ENCODE data around the gene NR2C2. TPM values are rescaled to one million over a fixed set of nuclear protein-coding genes. Genes with fewer than 3 reads are reported as not detected.
A peak's percentile ranks its signal among the peaks of the same experiment; 100 is the strongest.

The NR2C2 gene
- total RNA-seq, 1 donor from 2014 or later = 56.6 TPM

- DNase-seq (ENCODE audit: low spot score) = peak; percentile 98
- peak; percentile 99 for ATAC-seq
- intact Hi-C loops (cut with DNase I) = no loop called here
Observed at GRCh38 chr3:14947886-14948608, 664 bp downstream of the NR2C2 start.

GRCh38 chr3:14948609-14949038 is 1.2 kb downstream of the NR2C2 start:
- ATAC-seq (no peak), DNase-seq (ENCODE audit: low spot score) (no peak)
- intact Hi-C loops (cut with DNase I) = no loop called here

- ATAC-seq (no peak), DNase-seq (ENCODE audit: low spot score) (no peak)
- intact Hi-C loops (cut with DNase I) = no loop called here
Observed at GRCh38 chr3:14949126-14949525, 1.7 kb downstream of the NR2C2 start.

GRCh38 chr3:14950274-14950673 is 2.9 kb downstream of the NR2C2 start:
- ATAC-seq = no peak
- no peak for DNase-seq (ENCODE audit: low spot score)
- intact Hi-C loops (cut with DNase I) = no loop called here

DNA sequence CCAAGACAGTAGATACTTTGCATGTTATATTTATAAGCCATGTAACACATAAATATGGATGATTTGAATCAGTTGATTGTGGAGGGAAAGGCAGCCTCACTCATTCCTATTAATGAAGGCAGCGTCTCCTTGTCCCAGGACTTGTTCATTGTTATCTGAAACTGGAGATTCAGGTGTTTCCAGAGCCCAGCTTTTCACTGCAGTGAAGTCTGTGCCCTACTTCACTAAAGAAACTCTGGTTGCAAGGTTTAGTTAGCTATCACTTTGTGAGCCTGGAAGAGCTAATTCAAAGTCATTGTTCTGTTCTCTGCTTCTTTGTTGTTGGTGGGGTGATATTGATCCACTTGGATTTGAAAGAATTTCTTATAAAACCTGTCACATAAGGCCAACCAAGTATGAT is 9.8 kb downstream of the NR2C2 start:
- intact Hi-C loops (cut with DNase I) = no loop called here
- DNase-seq (ENCODE audit: low spot score) = no peak
- ATAC-seq = no peak

- intact Hi-C loops (cut with DNase I) = no loop called here
- ATAC-seq (no peak), DNase-seq (ENCODE audit: low spot score) (no peak)
Observed at GRCh38 chr3:14957925-14958324, 10.5 kb downstream of the NR2C2 start.

- intact Hi-C loops (cut with DNase I) = no loop called here
- DNase-seq (ENCODE audit: low spot score) (no peak), ATAC-seq (no peak)
Observed at GRCh38 chr3:14959359-14959943, 12.1 kb downstream of the NR2C2 start.

DNA sequence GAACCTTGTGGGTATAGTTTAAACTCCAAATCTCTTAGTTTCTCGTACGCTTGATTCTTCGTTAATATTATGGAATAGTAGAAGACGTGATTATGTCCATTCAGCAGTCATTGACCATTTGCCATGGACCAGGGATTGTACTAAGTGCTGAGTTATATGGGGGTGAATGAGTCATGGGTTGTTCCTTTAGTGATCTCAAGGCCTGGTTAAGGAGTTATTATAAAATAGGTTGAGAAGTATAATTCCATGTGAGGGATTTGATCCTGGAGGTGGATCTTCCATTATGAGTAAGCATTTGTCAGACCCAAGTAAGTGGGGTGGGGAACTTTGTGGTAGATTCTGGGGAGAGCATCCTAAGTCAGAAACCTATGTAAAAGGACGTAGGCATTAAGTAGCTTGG is 15.4 kb downstream of the NR2C2 start:
- intact Hi-C loops (cut with DNase I) = loop anchor here (5.0 kb wide), 1 partner anchor 1355 kb away; no protein-coding TSS in a partner anchor
- DNase-seq (ENCODE audit: low spot score) = no peak
- ATAC-seq = no peak

DNA sequence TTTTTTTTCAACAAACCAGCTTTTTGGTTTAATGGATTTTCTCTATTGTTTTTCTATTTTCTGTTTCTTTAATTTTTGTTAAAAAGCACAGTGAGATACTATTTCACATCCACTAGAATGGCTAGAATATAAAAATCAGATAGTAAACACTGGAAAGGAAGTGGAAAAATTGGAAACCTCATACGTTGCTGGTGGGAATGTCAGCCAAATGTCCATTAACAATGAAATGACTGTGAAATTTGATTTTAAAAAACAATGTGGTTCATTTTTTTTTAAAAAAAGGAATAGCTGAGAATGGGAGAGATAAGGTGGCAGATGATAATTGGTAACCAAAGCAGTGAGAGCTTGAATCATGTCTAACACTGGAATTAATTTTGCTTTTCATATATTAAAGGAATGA is 19.9 kb downstream of the NR2C2 start:
- no peak for ATAC-seq
- intact Hi-C loops (cut with DNase I) = no loop called here
- DNase-seq (ENCODE audit: low spot score) = no peak

GRCh38 chr3:14969671-14970070 is 22.3 kb downstream of the NR2C2 start:
- intact Hi-C loops (cut with DNase I) = no loop called here
- DNase-seq (ENCODE audit: low spot score) = no peak
- ATAC-seq = no peak

DNA sequence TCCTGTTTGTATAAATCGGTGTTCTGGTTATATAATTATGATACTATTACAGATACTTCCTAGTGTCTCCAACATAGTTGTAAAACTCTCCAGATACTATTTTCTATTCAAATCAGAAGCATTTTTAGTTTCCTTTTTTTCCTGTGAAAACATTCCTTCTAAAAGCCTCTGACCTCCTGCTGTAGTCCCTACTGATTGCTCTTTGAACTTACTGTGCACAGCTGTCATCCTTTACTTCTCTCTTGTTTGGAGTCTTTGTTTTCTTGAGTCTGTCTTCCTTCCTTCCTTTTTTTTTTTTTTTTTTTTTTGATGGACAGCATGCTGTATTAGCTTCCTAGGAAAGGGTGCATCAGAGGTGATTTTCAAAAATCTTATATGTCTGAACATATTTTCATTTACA is 28.9 kb downstream of the NR2C2 start:
- peak; percentile 67 for ATAC-seq
- intact Hi-C loops (cut with DNase I) = no loop called here
- no peak for DNase-seq (ENCODE audit: low spot score)

DNA sequence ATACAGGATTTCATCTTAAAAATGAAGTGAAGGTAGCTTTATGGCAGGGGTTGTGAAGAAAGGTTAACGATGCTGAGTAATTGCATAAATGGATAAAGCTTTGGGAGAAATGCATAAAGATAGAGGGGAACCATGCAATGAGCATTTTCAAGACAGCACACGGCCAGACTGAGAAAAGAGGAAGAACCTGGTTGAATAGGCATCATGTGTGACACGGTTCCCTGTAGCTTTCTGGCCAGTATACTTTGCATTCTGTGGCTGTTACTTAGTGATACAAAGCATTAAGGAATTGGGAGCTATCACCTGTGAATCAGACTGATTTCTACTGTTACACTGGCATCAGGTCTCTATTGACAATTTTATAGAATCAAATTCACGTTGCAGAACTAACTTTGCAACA is 33.3 kb downstream of the NR2C2 start:
- ATAC-seq = no peak
- intact Hi-C loops (cut with DNase I) = no loop called here

GRCh38 chr3:14984581-14985113 is 37.3 kb downstream of the NR2C2 start:
- no peak for DNase-seq (ENCODE audit: low spot score)
- intact Hi-C loops (cut with DNase I) = no loop called here

More for the DNA sequence above, 33.3 kb downstream of the NR2C2 start:
- DNase-seq (ENCODE audit: low spot score) = no peak

GRCh38 chr3:14988988-14989394 is 41.6 kb downstream of the NR2C2 start:
- ATAC-seq (no peak), DNase-seq (ENCODE audit: low spot score) (no peak)
- intact Hi-C loops (cut with DNase I) = no loop called here

More at GRCh38 chr3:14984581-14985113, 37.3 kb downstream of the NR2C2 start:
- ATAC-seq = no peak

GRCh38 chr3:14989943-14990779 is 42.8 kb downstream of the NR2C2 start:
- no peak for DNase-seq (ENCODE audit: low spot score)
- peak; percentile 85 for ATAC-seq
- intact Hi-C loops (cut with DNase I) = no loop called here

DNA sequence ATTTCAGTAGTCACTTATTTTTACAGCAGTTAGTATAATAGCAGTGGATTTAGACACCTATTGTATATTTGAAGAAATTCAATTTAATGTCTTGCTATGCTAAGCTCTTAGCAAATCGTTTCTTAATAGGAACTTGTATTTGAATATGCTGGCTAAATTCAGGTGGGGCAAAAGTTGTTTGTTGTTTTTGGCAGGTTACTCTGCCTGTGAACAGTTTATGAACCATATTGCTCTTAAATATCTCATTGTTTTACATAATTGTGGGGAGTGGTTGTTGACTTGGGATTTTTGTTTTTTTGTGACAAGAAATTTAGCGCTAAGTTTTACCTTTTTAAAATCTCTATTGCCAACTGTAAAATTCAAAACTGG is 43.4 kb downstream of the NR2C2 start:
- no peak for ATAC-seq
- intact Hi-C loops (cut with DNase I) = no loop called here
- DNase-seq (ENCODE audit: low spot score) = no peak

DNA sequence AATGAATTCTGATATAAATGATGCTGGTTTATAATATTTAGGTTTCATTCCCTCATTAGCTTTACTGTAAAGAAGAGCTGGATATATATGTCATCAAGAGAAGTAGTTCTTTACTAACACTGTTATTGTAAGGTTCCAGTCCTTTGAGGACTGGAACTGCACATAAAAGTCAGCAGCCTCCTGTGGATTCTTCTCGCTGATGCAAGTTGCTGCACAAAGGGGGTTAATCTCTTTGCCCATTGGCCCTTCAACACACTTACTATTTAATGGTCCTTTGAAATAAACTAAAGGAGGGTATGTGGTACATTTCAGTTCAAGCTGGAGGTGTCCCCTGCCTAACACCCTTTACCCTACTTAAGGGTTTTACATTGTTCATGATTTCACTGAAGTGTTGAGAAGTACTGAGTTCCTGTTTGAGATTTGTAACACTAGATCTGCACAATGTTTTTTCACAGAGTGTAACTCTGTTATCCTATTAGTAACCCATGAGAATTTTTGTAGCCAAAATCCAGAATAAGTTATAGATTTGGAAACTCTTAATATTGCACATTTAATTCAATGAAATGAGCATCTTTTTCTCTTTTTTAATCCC is 43.9 kb downstream of the NR2C2 start:
- no peak for DNase-seq (ENCODE audit: low spot score)
- ATAC-seq = no peak
- intact Hi-C loops (cut with DNase I) = no loop called here

DNA sequence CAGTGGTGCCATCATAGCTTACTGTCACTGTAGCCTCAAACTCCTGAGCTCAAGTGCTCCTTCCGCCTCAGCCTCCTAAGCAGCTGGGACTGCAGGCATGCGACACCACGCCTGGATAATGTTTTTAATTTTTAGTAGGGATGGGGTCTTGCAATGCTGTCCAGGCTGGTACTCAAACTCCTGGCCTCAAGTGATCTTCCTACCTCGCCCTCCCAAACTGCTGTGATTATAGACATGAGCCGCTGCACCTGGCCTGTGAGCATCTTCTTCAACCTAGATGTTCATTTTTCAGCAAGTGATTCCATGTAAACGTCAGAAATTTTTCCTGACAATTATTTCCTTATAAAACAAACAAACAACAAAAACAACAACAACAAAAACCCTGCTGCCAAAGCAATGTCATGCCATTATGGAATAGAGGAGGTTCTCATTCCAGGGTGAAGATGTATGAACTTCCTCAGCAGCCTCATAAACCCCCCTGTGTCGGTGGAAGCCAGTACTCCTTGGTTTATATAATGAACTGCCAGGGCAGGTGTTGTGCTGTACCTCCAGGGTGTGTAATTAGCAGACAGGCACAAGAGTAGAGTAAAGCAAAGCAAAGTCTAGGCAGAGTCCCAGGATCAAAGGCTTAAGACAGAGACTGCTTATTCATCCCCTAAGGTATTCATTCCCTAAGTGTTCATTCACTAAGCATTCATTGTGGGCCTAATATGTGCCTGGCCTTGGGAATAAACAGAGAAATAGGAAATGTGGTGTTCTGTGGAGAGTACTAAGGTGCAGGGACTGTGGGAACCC is 44.6 kb downstream of the NR2C2 start:
- ATAC-seq = no peak
- no peak for DNase-seq (ENCODE audit: low spot score)
- intact Hi-C loops (cut with DNase I) = no loop called here

DNA sequence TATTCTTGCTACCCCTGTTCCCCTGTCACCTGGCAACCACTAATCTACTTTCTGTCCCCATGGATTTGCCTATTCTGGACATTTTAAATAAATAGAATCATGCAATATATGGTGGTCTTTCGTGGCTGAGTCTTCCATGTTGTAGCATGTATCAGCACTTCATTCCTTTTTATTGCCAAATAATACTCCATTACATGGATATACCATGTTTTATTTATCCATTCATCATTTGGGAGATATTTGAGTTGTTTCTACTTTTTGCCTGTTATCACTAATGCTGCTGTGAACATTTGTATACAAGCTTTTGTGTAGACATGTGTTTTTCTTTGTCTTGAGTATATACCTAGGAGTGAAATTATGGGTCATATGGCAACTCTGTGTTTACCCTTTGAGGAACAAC is 50.6 kb downstream of the NR2C2 start:
- ATAC-seq (no peak), DNase-seq (ENCODE audit: low spot score) (no peak)
- intact Hi-C loops (cut with DNase I) = no loop called here
